Endothelial cell of coronary artery (primary cell): ENCODE measurements around the gene VPS13D. TPM values are rescaled to one million over a fixed set of nuclear protein-coding genes. Genes with fewer than 3 reads are reported as not detected.

Experiments
- total RNA-seq: library from RNA; depleted of rRNA; stranded (reverse); fragments of >200 nt; gene quantifications from 2 replicates; pipeline ENCODE4 v1.2.3, GENCODE V29; 2014

Gene VPS13D, protein sequence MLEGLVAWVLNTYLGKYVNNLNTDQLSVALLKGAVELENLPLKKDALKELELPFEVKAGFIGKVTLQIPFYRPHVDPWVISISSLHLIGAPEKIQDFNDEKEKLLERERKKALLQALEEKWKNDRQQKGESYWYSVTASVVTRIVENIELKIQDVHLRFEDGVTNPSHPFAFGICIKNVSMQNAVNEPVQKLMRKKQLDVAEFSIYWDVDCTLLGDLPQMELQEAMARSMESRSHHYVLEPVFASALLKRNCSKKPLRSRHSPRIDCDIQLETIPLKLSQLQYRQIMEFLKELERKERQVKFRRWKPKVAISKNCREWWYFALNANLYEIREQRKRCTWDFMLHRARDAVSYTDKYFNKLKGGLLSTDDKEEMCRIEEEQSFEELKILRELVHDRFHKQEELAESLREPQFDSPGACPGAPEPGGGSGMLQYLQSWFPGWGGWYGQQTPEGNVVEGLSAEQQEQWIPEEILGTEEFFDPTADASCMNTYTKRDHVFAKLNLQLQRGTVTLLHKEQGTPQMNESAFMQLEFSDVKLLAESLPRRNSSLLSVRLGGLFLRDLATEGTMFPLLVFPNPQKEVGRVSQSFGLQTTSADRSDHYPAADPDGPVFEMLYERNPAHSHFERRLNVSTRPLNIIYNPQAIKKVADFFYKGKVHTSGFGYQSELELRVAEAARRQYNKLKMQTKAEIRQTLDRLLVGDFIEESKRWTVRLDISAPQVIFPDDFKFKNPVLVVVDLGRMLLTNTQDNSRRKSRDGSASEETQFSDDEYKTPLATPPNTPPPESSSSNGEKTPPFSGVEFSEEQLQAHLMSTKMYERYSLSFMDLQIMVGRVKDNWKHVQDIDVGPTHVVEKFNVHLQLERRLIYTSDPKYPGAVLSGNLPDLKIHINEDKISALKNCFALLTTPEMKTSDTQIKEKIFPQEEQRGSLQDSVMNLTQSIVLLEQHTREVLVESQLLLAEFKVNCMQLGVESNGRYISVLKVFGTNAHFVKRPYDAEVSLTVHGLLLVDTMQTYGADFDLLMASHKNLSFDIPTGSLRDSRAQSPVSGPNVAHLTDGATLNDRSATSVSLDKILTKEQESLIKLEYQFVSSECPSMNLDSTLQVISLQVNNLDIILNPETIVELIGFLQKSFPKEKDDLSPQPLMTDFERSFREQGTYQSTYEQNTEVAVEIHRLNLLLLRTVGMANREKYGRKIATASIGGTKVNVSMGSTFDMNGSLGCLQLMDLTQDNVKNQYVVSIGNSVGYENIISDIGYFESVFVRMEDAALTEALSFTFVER (N-terminal part only)
- total RNA-seq, result 23.3 and 32.9 TPM in 2 replicates

DNA sequence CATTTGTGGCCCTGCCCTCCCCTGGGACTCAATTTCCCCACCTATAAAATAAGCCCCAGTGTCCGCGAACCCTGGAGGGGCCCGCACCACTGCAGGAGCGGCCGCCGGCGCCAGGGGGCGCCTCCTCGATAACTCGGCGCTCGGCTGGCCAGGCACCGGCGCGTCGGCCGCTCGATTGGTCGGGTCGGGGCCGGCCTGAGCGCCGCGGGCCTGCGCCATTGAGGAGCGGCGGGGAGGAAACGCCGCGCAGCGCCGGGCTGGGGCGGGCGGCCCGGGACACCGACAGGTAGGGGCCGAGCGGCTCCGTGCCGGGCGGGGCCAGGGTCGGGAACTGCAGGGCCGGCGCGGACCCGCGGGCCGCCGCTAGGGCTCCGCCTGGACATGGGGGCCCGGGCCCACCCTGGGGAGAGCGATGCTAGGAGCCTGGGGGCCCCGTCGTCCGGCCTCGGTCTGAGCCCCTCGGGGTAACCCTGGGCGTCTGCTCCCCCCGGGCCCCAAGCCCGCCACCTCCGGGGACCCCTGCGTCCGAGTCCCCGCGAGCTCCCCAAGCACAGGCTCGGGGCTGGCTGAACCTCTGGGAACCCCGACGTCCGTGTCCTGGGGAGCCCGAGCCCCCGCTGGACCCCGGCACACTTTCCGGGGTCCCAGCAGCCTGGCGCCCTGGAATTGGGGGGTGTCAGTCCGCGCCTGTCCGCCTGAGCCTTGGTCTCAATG lies at the start of gene VPS13D:
Gene VPS13D (plus strand): TSS at position 196 of the 714 bp plus-strand sequence. CDS start 4,237 bp downstream, outside the sequence.

Other genes with a start within 250 kb of the VPS13D start
- gene MFN2, start 249.6 kb upstream of the VPS13D start, total RNA-seq, result 50.0 and 53.9 TPM in 2 replicates
- 26.0 and 28.6 TPM in 2 replicates for gene MIIP, start 210.5 kb upstream of the VPS13D start, total RNA-seq
- 0.09 and 0.27 TPM in 2 replicates for gene TNFRSF8, start 166.7 kb upstream of the VPS13D start, total RNA-seq
- 14.7 and 17.0 TPM in 2 replicates for gene TNFRSF1B, start 63.0 kb upstream of the VPS13D start, total RNA-seq